NB4 (cell line): ENCODE measurements around the gene IGFBP4.
"Not testable (repeated sequence)": the region's sequence is repeated elsewhere in the genome, so short reads cannot be mapped to it uniquely, and the experiment has no call there.

Source experiments
- DNase-seq: peaks from one replicate; pipeline ENCODE4 v3.0.0; 2010; ENCODE audit warnings: low read depth
- H3K4me3 ChIP-seq: one replicate; pipeline ENCODE4 v1.5.1; 2011; ENCODE audit warnings: mild to moderate bottlenecking, low read depth, low read length, moderate library complexity
- MYC ChIP-seq: IDR thresholded peaks from 2 replicates; pipeline ENCODE4 v1.6.1; 2011; ENCODE audit warnings: low read depth, low read length
- POLR2A ChIP-seq: IDR thresholded peaks from 2 replicates; pipeline ENCODE4 v1.6.1; 2011; ENCODE audit warnings: mild to moderate bottlenecking; ENCODE audit not compliant: insufficient read length; ENCODE audit errors: extremely low read depth
- TF ChIP-seq, protein P1 (sequence below): IDR thresholded peaks from 2 replicates; pipeline ENCODE4 v1.6.1; 2011; ENCODE audit warnings: low read depth, low read length
- TF ChIP-seq, protein P2 (sequence below): IDR thresholded peaks from one replicate; pipeline ENCODE4 v1.5.1; 2012; ENCODE audit warnings: low read depth, low read length

Gene IGFBP4

DNA sequence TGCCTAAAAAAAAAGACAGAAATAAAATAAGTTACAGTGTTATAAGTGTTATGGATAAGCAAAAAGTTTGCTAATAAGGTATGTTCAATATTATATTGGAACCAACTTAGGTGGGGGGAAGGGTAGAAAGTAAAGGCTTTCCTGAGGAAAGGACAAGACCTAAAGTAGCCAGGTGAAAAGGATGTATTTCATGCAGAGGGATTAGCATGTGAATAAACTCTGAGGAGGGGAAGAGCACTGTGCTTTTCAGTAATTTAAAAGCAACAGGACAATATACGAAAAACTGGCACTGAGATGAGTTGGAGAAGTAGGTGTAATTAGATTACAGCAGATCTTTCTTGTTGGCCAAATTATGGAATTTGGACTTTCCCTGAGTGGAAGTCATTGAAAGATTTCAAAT is 33.2 kb upstream of the IGFBP4 start:
- DNase-seq: no peak
- TF ChIP-seq, protein P1, sequence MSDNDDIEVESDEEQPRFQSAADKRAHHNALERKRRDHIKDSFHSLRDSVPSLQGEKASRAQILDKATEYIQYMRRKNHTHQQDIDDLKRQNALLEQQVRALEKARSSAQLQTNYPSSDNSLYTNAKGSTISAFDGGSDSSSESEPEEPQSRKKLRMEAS: no peak
- no peak for TF ChIP-seq MYC
- TF ChIP-seq, protein P2, sequence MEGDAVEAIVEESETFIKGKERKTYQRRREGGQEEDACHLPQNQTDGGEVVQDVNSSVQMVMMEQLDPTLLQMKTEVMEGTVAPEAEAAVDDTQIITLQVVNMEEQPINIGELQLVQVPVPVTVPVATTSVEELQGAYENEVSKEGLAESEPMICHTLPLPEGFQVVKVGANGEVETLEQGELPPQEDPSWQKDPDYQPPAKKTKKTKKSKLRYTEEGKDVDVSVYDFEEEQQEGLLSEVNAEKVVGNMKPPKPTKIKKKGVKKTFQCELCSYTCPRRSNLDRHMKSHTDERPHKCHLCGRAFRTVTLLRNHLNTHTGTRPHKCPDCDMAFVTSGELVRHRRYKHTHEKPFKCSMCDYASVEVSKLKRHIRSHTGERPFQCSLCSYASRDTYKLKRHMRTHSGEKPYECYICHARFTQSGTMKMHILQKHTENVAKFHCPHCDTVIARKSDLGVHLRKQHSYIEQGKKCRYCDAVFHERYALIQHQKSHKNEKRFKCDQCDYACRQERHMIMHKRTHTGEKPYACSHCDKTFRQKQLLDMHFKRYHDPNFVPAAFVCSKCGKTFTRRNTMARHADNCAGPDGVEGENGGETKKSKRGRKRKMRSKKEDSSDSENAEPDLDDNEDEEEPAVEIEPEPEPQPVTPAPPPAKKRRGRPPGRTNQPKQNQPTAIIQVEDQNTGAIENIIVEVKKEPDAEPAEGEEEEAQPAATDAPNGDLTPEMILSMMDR: no peak
- TF ChIP-seq POLR2A: no peak
- no peak overlapping the region for H3K4me3 ChIP-seq

DNA sequence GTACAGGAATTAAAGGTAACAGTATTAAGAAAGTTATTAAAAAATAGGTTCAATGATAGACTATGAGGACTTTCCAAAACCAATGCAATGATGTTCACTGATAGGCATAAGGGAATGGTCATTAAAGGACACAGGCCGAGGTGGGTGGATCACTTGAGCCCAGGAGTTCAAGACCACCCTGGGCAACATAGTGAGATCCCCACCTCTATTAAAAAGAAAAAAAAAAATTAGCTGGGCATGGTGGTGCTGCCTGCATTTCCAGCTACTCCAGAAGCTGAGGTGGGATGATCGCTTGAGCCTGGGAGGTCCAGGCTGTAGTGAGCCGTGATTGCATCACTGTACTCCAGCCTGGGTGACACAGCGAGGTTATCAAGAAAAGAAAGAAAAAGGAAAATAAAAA is 31.4 kb upstream of the IGFBP4 start:
- DNase-seq: no peak
- no peak overlapping the region for H3K4me3 ChIP-seq
- TF ChIP-seq, protein P2: no peak
- TF ChIP-seq, protein P1: no peak
- TF ChIP-seq MYC: no peak
- TF ChIP-seq POLR2A: no peak

DNA sequence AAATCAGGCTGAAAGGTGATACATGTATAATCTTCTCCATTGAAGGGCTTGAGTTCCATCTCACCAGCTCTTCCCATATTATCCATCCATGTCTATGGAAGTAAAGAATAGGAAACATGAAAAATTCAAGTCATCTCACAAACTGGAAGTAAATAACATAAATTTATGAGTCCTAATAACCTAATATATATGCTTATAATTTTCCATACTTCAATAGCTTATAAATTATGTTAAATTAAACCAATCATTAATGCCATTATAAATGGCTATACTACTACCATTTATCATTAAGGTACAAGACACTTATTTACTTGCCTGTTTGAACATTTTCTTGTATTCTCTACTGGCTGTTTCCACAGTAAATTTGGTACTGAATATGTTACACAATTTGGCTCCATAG is 30.4 kb upstream of the IGFBP4 start:
- no peak overlapping the region for H3K4me3 ChIP-seq
- TF ChIP-seq MYC (no peak), POLR2A (no peak)
- TF ChIP-seq, protein P2: no peak
- TF ChIP-seq, protein P1: no peak
- no peak for DNase-seq

DNA sequence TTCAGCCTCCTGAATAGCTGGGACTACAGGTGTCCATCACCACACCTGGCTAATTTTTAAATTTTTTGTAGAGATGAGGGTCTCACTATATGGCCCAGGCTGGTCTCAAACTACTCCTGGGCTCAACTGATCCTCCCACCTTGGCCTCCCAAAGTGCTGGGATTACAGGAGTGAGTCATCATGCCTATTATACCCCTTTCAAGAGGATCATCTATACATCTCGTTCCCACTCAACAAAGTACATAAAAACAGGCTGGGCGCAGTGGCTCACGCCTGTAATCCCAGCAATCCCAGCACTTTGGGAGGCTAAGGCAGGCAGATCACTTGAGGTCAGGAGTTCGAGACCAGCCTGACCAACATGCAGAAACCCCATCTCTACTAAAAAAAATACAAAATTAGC is 28.9 kb upstream of the IGFBP4 start:
- not testable (repeated sequence) for DNase-seq, H3K4me3 ChIP-seq

DNA sequence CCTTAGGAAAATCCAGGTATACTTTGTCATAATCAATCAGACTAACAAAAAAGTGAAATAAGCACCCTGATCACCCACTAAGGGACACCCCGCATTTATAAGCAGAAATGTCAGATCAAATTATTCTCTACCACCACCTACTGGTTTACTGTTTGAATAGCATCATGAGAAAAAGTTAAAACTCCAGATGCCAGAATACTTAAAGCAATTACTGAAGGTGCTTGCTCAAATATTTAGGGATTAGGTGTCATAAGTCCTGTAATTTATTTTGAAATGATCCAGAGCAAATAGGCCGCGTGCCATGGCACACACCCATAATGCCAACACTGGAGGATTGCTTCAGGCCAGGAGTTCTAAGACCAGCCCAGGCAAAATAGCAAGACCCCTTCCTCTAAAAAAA is 27.9 kb upstream of the IGFBP4 start:
- TF ChIP-seq, protein P2: peak; percentile 19
- no peak for TF ChIP-seq POLR2A
- peak; percentile 61 for DNase-seq
- H3K4me3 ChIP-seq: peak overlapping the region; percentile 76

DNA sequence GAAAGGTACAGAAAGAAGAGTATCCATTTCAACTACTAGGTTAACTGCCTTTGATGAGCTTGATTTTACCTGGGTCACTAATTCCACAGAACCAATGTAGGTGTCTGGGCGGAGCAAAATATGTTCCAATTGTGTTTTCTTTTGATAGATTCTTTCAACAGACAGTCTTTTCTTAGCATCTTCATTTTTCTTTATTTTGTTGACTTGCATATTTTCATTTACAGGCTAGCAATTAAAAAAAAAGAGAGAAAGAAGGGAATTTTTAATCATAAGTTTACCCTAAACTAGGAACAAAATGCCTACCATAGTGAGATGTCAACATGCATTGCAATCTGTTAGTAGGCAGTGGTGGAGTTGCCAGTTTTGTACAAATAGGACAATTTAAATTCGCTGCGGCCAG is 26.6 kb upstream of the IGFBP4 start:
- no peak for TF ChIP-seq MYC
- TF ChIP-seq, protein P2: no peak
- TF ChIP-seq POLR2A: no peak
- TF ChIP-seq, protein P1: no peak
- H3K4me3 ChIP-seq: peak overlapping the region; percentile 76
- DNase-seq: no peak
